GM19328 (cell line): ENCODE data around the gene CRP.
"Not testable (repeated sequence)": the region's sequence is repeated elsewhere in the genome, so short reads cannot be mapped to it uniquely, and the experiment has no call there.

Experiments
- ATAC-seq: cut with Tn5 transposase; IDR thresholded peaks from one replicate; pipeline ENCODE4 v1.9.1; 2021; ENCODE audit warnings: mild to moderate bottlenecking, moderate library complexity; ENCODE audit not compliant: unreplicated experiment

CRP gene

GRCh38 chr1:159714529-159714928, at the start of gene CRP:
Gene CRP (minus strand): TSS chr1:159714589. CDS start chr1:159714485, 104 bp downstream.
- no peak for ATAC-seq

GRCh38 chr1:159763686-159764085, 49.3 kb upstream of the CRP start:
- ATAC-seq: no peak

- no peak for ATAC-seq
Observed at GRCh38 chr1:159756397-159756796, 42.0 kb upstream of the CRP start.

- no peak for ATAC-seq
Observed at GRCh38 chr1:159755451-159756007, 41.1 kb upstream of the CRP start.

- ATAC-seq: no peak
Observed at GRCh38 chr1:159753386-159753785, 39.0 kb upstream of the CRP start.

- no peak for ATAC-seq
Observed at GRCh38 chr1:159752135-159752580, 37.8 kb upstream of the CRP start.

- ATAC-seq: no peak
Observed at GRCh38 chr1:159751031-159751430, 36.6 kb upstream of the CRP start.

- no peak for ATAC-seq
Observed at GRCh38 chr1:159750621-159751020, 36.2 kb upstream of the CRP start.

GRCh38 chr1:159749630-159750029, 35.2 kb upstream of the CRP start:
- no peak for ATAC-seq

GRCh38 chr1:159748370-159748769, 34.0 kb upstream of the CRP start:
- no peak for ATAC-seq

GRCh38 chr1:159746666-159747065, 32.3 kb upstream of the CRP start:
- no peak for ATAC-seq

GRCh38 chr1:159743651-159744410, 29.4 kb upstream of the CRP start:
- no peak for ATAC-seq

- ATAC-seq: no peak
Observed at GRCh38 chr1:159737238-159737916, 23.0 kb upstream of the CRP start.

- ATAC-seq: not testable (repeated sequence)
Observed at GRCh38 chr1:159723188-159723587, 8.8 kb upstream of the CRP start.

GRCh38 chr1:159719990-159720389, 5.6 kb upstream of the CRP start:
- ATAC-seq: no peak

GRCh38 chr1:159715855-159716254, 1.5 kb upstream of the CRP start:
- ATAC-seq: no peak

GRCh38 chr1:159712080-159712479, 2.3 kb downstream of the CRP start:
- no peak for ATAC-seq

GRCh38 chr1:159707472-159708260, 6.7 kb downstream of the CRP start:
- no peak for ATAC-seq

- ATAC-seq: no peak
Observed at GRCh38 chr1:159705904-159706256, 8.5 kb downstream of the CRP start.

- ATAC-seq: no peak
Observed at GRCh38 chr1:159705251-159705903, 9.0 kb downstream of the CRP start.

- ATAC-seq: no peak
Observed at GRCh38 chr1:159704481-159704880, 9.9 kb downstream of the CRP start.
